GM20000 (cell line): ENCODE measurements around the gene MED20.
A peak's percentile ranks its signal among the peaks of the same experiment; 100 is the strongest.

Experiments used
- DNase-seq: peaks from one replicate; pipeline ENCODE4 v3.0.0; 2012; ENCODE audit warnings: low spot score
- TF ChIP-seq, protein P1 (sequence below): IDR thresholded peaks from 2 replicates; pipeline ENCODE4 v1.5.1; 2012; ENCODE audit warnings: mild to moderate bottlenecking, control low read depth; ENCODE audit errors: extremely low read depth, missing control alignments

Gene MED20

DNA sequence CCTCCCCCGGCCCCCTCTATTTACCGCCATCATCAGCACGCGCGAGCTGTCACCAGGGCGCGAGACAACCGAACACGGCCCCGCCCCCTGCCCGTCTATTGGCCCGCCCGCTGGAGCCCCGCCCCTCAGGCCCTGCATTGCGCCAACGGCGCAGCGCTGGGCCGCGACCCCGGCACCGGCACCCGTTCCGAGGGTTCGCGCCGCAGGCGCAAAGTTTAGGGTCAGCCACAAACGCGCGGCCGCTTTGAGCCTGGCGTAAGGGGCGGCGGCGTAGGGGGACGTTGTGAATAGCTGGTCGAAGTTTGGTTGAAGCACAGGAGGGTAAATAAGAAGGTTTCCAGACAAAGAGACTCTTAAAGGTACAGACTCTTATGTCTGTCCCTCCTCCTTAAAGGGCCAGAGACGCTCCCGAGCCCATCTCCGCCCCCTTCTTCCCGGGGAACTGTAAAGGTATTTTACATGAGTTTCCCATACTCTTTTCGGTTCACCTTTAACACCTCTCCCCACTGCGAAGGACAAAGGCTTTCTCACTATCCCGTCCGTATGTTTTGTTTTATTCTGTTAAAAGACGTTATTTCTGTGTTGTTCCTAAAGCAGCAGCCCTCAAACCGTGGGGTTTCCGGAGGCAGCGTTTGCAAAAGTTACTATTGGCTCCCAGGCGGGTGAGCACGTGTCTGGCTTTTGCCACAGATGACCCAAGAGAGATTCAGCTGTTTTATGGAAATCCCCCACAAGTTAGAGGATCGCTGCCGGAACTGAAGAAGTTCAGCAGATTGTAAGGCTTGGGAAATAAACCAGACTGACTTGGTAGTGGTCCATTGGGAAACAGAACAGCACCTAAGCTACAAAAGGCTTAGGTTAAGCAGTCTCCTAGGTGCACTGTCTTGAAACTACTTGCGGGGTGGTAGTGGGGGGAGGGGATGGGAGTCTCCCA lies 25.4 kb downstream of the MED20 start, which contains the start of gene USP49:
Gene USP49, minus strand, starts transcription at position 76 of the 934 bp plus-strand sequence. CDS start 88,392 bp downstream, outside the sequence.
- TF ChIP-seq, protein P1, sequence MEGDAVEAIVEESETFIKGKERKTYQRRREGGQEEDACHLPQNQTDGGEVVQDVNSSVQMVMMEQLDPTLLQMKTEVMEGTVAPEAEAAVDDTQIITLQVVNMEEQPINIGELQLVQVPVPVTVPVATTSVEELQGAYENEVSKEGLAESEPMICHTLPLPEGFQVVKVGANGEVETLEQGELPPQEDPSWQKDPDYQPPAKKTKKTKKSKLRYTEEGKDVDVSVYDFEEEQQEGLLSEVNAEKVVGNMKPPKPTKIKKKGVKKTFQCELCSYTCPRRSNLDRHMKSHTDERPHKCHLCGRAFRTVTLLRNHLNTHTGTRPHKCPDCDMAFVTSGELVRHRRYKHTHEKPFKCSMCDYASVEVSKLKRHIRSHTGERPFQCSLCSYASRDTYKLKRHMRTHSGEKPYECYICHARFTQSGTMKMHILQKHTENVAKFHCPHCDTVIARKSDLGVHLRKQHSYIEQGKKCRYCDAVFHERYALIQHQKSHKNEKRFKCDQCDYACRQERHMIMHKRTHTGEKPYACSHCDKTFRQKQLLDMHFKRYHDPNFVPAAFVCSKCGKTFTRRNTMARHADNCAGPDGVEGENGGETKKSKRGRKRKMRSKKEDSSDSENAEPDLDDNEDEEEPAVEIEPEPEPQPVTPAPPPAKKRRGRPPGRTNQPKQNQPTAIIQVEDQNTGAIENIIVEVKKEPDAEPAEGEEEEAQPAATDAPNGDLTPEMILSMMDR = no peak
- DNase-seq = peak; percentile 96

GRCh38 chr6:41894366-41895299 lies 26.3 kb downstream of the MED20 start:
- TF ChIP-seq, protein P1 = no peak
- peak; percentile 16 for DNase-seq

GRCh38 chr6:41892921-41893564 lies 27.9 kb downstream of the MED20 start:
- DNase-seq = no peak
- TF ChIP-seq, protein P1 = no peak

DNA sequence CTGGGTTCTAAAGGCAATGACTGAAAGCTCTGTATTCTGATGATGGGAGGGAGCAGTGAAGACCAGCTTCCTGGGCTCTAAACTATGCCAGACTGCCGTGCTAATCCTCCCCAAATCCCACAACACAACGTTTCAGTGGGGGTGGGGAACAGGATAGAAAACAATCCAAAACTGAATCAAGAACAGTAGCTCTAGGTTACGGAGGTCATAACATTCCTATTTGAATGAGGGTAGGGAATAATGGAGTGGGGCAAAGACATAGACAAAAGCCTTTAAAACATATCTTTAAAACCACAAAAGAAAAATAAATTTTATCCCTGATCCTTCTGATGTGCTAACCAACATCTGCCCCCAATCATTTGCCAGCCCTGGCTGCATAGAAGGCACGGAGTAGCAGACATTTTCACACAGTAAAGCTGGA lies 33.6 kb downstream of the MED20 start:
- no peak for DNase-seq
- TF ChIP-seq, protein P1 = no peak

DNA sequence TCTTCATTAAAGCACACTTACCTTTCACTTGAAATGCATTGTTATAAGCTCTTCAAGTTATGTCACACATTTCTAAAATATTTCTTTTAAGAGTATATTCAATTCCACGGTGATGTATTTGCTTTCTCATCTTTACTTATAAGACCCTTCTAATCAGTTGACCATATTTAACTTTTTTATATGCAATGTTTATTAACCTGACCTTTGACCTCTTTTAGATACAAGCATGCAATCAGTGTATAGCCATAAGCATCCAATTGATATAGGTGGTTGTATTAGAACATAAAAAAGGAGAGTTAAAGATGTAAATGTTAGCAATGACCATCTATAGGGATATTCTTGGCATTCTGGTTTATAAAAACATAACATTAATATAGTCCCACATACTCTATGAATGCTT lies 35.0 kb downstream of the MED20 start:
- TF ChIP-seq, protein P1 = no peak
- DNase-seq = no peak

DNA sequence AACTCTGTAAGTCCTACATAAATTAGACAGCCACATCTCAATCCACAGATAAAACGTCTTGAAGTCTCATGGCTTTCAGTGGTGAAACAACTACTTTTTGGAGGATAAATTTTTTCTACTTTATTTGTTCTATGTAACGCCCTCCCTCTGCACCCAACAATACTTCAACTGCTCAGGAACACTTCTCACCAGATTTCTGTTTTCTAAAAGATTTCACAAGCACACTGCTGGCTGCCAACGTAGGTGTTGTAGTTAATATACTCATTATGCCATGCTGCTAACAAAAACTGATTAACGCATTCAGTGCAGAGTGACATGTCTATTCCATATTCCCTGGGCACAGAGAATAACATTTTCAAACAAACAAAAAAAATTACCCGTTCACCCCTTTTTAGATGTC lies 36.0 kb downstream of the MED20 start:
- TF ChIP-seq, protein P1 = no peak

More for the DNA sequence above, 36.0 kb downstream of the MED20 start:
- DNase-seq = no peak
